HepG2 (cell line): ENCODE results near the gene SRD5A3. TPM values are rescaled to one million over a fixed set of nuclear protein-coding genes. Genes with fewer than 3 reads are reported as not detected.
"Not testable (repeated sequence)": the region's sequence is repeated elsewhere in the genome, so short reads cannot be mapped to it uniquely, and the experiment has no call there.

Source experiments
- ATAC-seq: fragments of 200-7000 bp; cut with Tn5 transposase; 3 replicates; pipeline ENCODE4 v1.9.1; 2020; ENCODE audit warnings: mild to moderate bottlenecking, moderate library complexity
- BruUV-seq: library from RNA; stranded (reverse); fragments of 400-500 nt; replicated peaks from 2 replicates; lab custom pipeline; 2021; lab: Mats Ljungman, UMichigan
- CTCF ChIA-PET: fragments of 300-600 bp; formaldehyde crosslinking; extraction: SDS; loops from one replicate; lab custom pipeline; 2021; ENCODE audit warnings: low total read pairs, inconsistent platforms, low intra/inter-chr PET ratio; lab: Yijun Ruan, JAX
- POLR2A ChIA-PET: fragments of 350-600 bp; sonication (Branson Sonifier 250); formaldehyde crosslinking; loops from one replicate; lab custom pipeline; 2020; ENCODE audit warnings: antibody characterized with exemption, inconsistent platforms; lab: Yijun Ruan, JAX
- DNase-seq: peaks from one replicate; pipeline ENCODE4 v3.0.0-alpha.2; 2015; ENCODE audit warnings: low spot score
- FAIRE-seq: peaks from 3 replicates; lab custom pipeline; 2011; peaks lifted over from hg19 to GRCh38; lab: Jason Lieb, UNC
- H2AFZ ChIP-seq: one replicate; pipeline ENCODE4 v1.6.1; 2011; ENCODE audit warnings: low read length, inconsistent platforms
- H3K27ac ChIP-seq: fragments of 300-600 bp; 3 replicates; pipeline ENCODE4 v1.8.0; 2011; ENCODE audit warnings: mixed run types, mild to moderate bottlenecking, mixed read lengths, low read length, inconsistent platforms; ENCODE audit not compliant: insufficient read depth; ENCODE audit errors: extremely low read length
- H3K27me3 ChIP-seq, 2 experiments: fragments of 200-600 bp in 1 of 2; 2 replicates in 1 of 2; 3 replicates in 1 of 2; pipeline versions ENCODE4 v1.6.0 to v1.8.0; 2011; ENCODE audit warnings: low read length in 2 of 2, mild to moderate bottlenecking in 2 of 2, moderate library complexity in 2 of 2, inconsistent platforms in 1 of 2; ENCODE audit not compliant: insufficient read depth in 2 of 2, control insufficient read depth in 1 of 2
- H3K36me3 ChIP-seq, 2 experiments: fragments of 200-600 bp in 1 of 2; replicated peaks in 1 of 2; 2 replicates in 1 of 2; 3 replicates in 1 of 2; pipeline versions ENCODE4 v1.5.1 to v1.8.0; 2011; ENCODE audit warnings: low read length in 2 of 2, inconsistent platforms in 1 of 2; ENCODE audit not compliant: insufficient read depth in 2 of 2, control insufficient read depth in 1 of 2
- H3K4me1 ChIP-seq: 2 replicates; pipeline ENCODE4 v1.5.1; 2012; ENCODE audit warnings: low read length, inconsistent platforms; ENCODE audit not compliant: insufficient read depth
- H3K4me2 ChIP-seq: 2 replicates; pipeline ENCODE4 v1.6.0; 2011; ENCODE audit warnings: low read depth, low read length, inconsistent platforms
- H3K4me3 ChIP-seq, 3 experiments: fragments of 200-600 bp in 1 of 3; sonication (generic), shearing (Covaris generic) in 1 of 3; replicated peaks in 1 of 3; 2 replicates each; pipeline ENCODE4 v1.5.1; 2011 to 2016; ENCODE audit warnings: low read length in 3 of 3, inconsistent platforms in 2 of 3, low read depth in 2 of 3, mild to moderate bottlenecking in 2 of 3, control low read depth in 1 of 3, mixed read lengths in 1 of 3; ENCODE audit not compliant: insufficient read depth in 1 of 3
- H3K79me2 ChIP-seq: one replicate; pipeline ENCODE4 v1.6.1; 2011; ENCODE audit warnings: low read length, inconsistent platforms; ENCODE audit not compliant: insufficient read depth
- H3K9ac ChIP-seq: 2 replicates; pipeline ENCODE4 v1.6.0; 2011; ENCODE audit warnings: mild to moderate bottlenecking, low read depth, low read length, inconsistent platforms; ENCODE audit not compliant: insufficient read depth
- H3K9me3 ChIP-seq: 2 replicates; pipeline ENCODE4 v1.5.1; 2012; ENCODE audit warnings: mild to moderate bottlenecking, low read length
- H4K20me1 ChIP-seq: 2 replicates; pipeline ENCODE4 v1.6.0; 2011; ENCODE audit warnings: inconsistent platforms, mild to moderate bottlenecking, low read length, moderate library complexity; ENCODE audit not compliant: insufficient read depth
- CEBPB ChIP-seq: IDR thresholded peaks from 2 replicates; pipeline ENCODE4 v1.6.1; 2011; ENCODE audit warnings: low read depth, low read length, improper control_type of control experiment, borderline replicate concordance
- ELF4 ChIP-seq: sonication (generic); formaldehyde crosslinking; IDR thresholded peaks from 2 replicates; pipeline ENCODE4 v1.5.0; 2020; ENCODE audit warnings: missing genetic modification reagents, mild to moderate bottlenecking, moderate library complexity, borderline replicate concordance
- NCOA5 ChIP-seq: sonication (generic); formaldehyde crosslinking; IDR thresholded peaks from 2 replicates; pipeline ENCODE4 v1.4.0; 2020; ENCODE audit warnings: missing genetic modification reagents
- WGBS: methylation state at CpG from one replicate; pipeline ENCODE4 v1.1.6; 2017; ENCODE audit warnings: low lambda C conversion rate; 5-methylcytosine and 5-hydroxymethylcytosine counted together
- in situ Hi-C: cut with HindIII; loops from 2 replicates; pipeline ENCODE4 v1.10.0; 2017; ENCODE audit warnings: low pct_unique_long_range_greater_than_20kb; ENCODE audit not compliant: extremely low pct_ligation_motif_present
- intact Hi-C: fragments of 100-400 bp; cut with micrococcal nuclease; formaldehyde crosslinking; loops from one replicate; pipeline ENCODE4 v1.10.0; 2022; ENCODE audit not compliant: unreplicated experiment
- polyA plus RNA-seq, 8 experiments: library from polyadenylated mRNA; depleted of rRNA in 3 of 8; stranded (reverse) in 7 of 8; unstranded in 1 of 8; fragments of >200 nt; fragmentation: Illumina TruSeq in 4 of 8; extraction: Trizol in 4 of 8; gene quantifications; 2 replicates each; pipeline versions ENCODE4 v1.2.1 to v1.2.3, GENCODE V29; 2011 to 2016; ENCODE audit warnings: low read depth in 4 of 8, missing spikeins in 1 of 8, mixed read lengths in 1 of 8; ENCODE audit not compliant: insufficient read depth in 1 of 8
- total RNA-seq, 5 experiments: library from RNA; depleted of rRNA; stranded (reverse); fragments of >200 nt; fragmentation: Illumina TruSeq; extraction: Trizol; gene quantifications; 2 replicates each; pipeline ENCODE4 v1.2.3, GENCODE V29; 2016; ENCODE audit warnings: low read depth in 1 of 5

The SRD5A3 gene
- total and polyA plus RNA-seq, 2 of the 13 experiments (the other 11 are each of a cell fraction or from before 2014, with no cell fraction given): 12.4 to 18.4 TPM

GRCh38 chr4:55350870-55351269, 4.8 kb downstream of the SRD5A3 start:
- POLR2A ChIA-PET: interaction anchor here (0.7 kb wide), 1 partner anchor 356 kb away, joined by 3 read pairs; no protein-coding TSS in a partner anchor
- H3K27ac ChIP-seq, H3K9me3 ChIP-seq, H4K20me1 ChIP-seq, H3K79me2 ChIP-seq, H3K9ac ChIP-seq, CTCF ChIA-PET, H3K4me2 ChIP-seq, FAIRE-seq, intact Hi-C loops, H3K4me3 ChIP-seq, H2AFZ ChIP-seq, ATAC-seq, in situ Hi-C loops, H3K36me3 ChIP-seq, DNase-seq, H3K27me3 ChIP-seq, BruUV-seq: not testable (repeated sequence)
- WGBS: 95% methylated on average over 10 of the region's 10 CpGs
- H3K4me1 ChIP-seq: peaks cover 15% of the 10 kb centered on the region

GRCh38 chr4:55351824-55352223, 5.8 kb downstream of the SRD5A3 start:
- H3K27ac ChIP-seq: no peak overlapping the region
- no peaks in the 10 kb centered on the region for H4K20me1 ChIP-seq
- no peak overlapping the region for H3K4me3 ChIP-seq
- no peaks in the 10 kb centered on the region for H3K79me2 ChIP-seq
- H3K9me3 ChIP-seq: no peaks in the 10 kb centered on the region
- no peak overlapping the region for H3K9ac ChIP-seq
- peaks cover 18% of the 10 kb centered on the region for H3K4me1 ChIP-seq
- no peak overlapping the region for H2AFZ ChIP-seq
- no peak for DNase-seq
- no peaks in the 10 kb centered on the region for H3K36me3 ChIP-seq
- no peak overlapping the region for H3K4me2 ChIP-seq
- FAIRE-seq: no peak
- no peak for ATAC-seq
- TF ChIP-seq NCOA5 (no peak), ELF4 (CRISPR knock-in tag) (no peak), CEBPB (0 out of 2 replicates have a peak, but pooled peaks have one; percentile 15)
- in situ Hi-C loops (no loop called here), intact Hi-C loops (no loop called here)
- POLR2A ChIA-PET: no interaction called here
- no peaks in the 10 kb centered on the region for H3K27me3 ChIP-seq
- CTCF ChIA-PET: no interaction called here
- no TSS peak for BruUV-seq
